Coronary artery (tissue), 2 donors: ENCODE results near the gene BEND5.

Experiments
- DNase-seq: peaks from one replicate; pipeline ENCODE4 v3.0.0-alpha.2; 2017; ENCODE audit warnings: low spot score
- H3K27ac ChIP-seq, 2 donors: fragments of 200-600 bp; sonication (generic); one replicate each; pipeline ENCODE4 v1.5.1; 2016 to 2019
- H3K4me3 ChIP-seq: fragments of 200-600 bp; sonication (generic); 2 replicates; pipeline ENCODE4 v1.5.1; 2016; ENCODE audit warnings: mild to moderate bottlenecking, moderate library complexity
- CTCF ChIP-seq: fragments of 200-600 bp; sonication (generic); IDR thresholded peaks from one replicate; pipeline ENCODE4 v1.5.1; 2019; ENCODE audit warnings: antibody characterized with exemption

Gene BEND5

GRCh38 chr1:48678710-48679505, 97.8 kb downstream of the BEND5 start:
- no peak for DNase-seq
- H3K27ac ChIP-seq, result peak overlapping the region in 1 of 2 donors; percentile 5
- no peak for TF ChIP-seq CTCF
- H3K4me3 ChIP-seq, result no peak overlapping the region
